VCaP (cell line): Measurements from ENCODE around the gene CPSF7.

ENCODE experiments used
- H3K27ac ChIP-seq: fragments of 450-650 bp; 2 replicates; pipeline ENCODE4 v1.5.1; 2017
- CTCF ChIP-seq: fragments of 450-650 bp; conservative IDR thresholded peaks from 2 replicates; pipeline ENCODE4 v1.5.1; 2017; ENCODE audit warnings: mild to moderate bottlenecking, moderate library complexity

Gene CPSF7

GRCh38 chr11:61361741-61362541, 67.8 kb downstream of the CPSF7 start, which contains the start of the genes CYB561A3 and TMEM138:
TSS of gene CYB561A3 (minus strand) at chr11:61361882. CDS start at chr11:61356713, 5,169 bp downstream.
TSS of gene TMEM138 (plus strand) at chr11:61362374. CDS start at chr11:61364391, 2,017 bp downstream.
- TF ChIP-seq CTCF: no peak
- peak within 1 kb of the TSS; percentile 96 for H3K27ac ChIP-seq

- no peak for TF ChIP-seq CTCF
- H3K27ac ChIP-seq: peak overlapping the region; percentile 96
Observed at GRCh38 chr11:61361237-61361740, 68.5 kb downstream of the CPSF7 start.

- H3K27ac ChIP-seq: peak overlapping the region; percentile 96; the same call in 1 of the 2 replicates
- no peak for TF ChIP-seq CTCF
Observed at GRCh38 chr11:61359516-61359915, 70.3 kb downstream of the CPSF7 start.

GRCh38 chr11:61358566-61358965, 71.2 kb downstream of the CPSF7 start:
- no peak for TF ChIP-seq CTCF
- H3K27ac ChIP-seq: no peak overlapping the region

- no peak overlapping the region for H3K27ac ChIP-seq
- no peak for TF ChIP-seq CTCF
Observed at GRCh38 chr11:61357894-61358239, 71.9 kb downstream of the CPSF7 start.

GRCh38 chr11:61357233-61357893, 72.4 kb downstream of the CPSF7 start:
- H3K27ac ChIP-seq: no peak overlapping the region
- TF ChIP-seq CTCF: no peak

- no peak for TF ChIP-seq CTCF
Observed at GRCh38 chr11:61356706-61357105, 73.1 kb downstream of the CPSF7 start.

More at GRCh38 chr11:61356706-61357105, 73.1 kb downstream of the CPSF7 start:
- H3K27ac ChIP-seq: no peak overlapping the region
